H1 (cell line): ENCODE measurements around the gene DIAPH2. TPM values are rescaled to one million over a fixed set of nuclear protein-coding genes. Genes with fewer than 3 reads are reported as not detected.

Source experiments
- CTCF ChIA-PET: fragments of 300-600 bp; sonication (Branson Sonifier 250); formaldehyde crosslinking; loops from one replicate; lab custom pipeline; 2021; ENCODE audit not compliant: partially characterized antibody; lab: Charles Lee
- POLR2A ChIA-PET: fragments of 300-600 bp; sonication (Branson Sonifier 250); formaldehyde crosslinking; loops from one replicate; lab custom pipeline; 2021; ENCODE audit warnings: inconsistent platforms; ENCODE audit not compliant: partially characterized antibody; lab: Charles Lee
- DNase-seq, 2 experiments: peaks; one replicate each; pipeline versions ENCODE4 v3.0.0 to v3.0.0-alpha.2; 2010 to 2022; ENCODE audit warnings: low spot score in 2 of 2, low read depth in 1 of 2, mixed read lengths in 1 of 2
- FAIRE-seq: peaks from 2 replicates; lab custom pipeline; 2011; peaks lifted over from hg19 to GRCh38; lab: Jason Lieb, UNC
- H2AFZ ChIP-seq: 2 replicates; pipeline ENCODE4 v1.8.1; 2012; ENCODE audit warnings: low read length, inconsistent platforms
- H2AK5ac ChIP-seq: 2 replicates; pipeline ENCODE4 v1.6.1; 2013; ENCODE audit warnings: low read depth, low read length
- H2BK120ac ChIP-seq: replicated peaks from 2 replicates; pipeline ENCODE3; 2013; ENCODE audit warnings: low read depth, low read length, inconsistent platforms
- H2BK12ac ChIP-seq: 2 replicates; pipeline ENCODE4 v1.6.1; 2013; ENCODE audit warnings: low read depth, low read length
- H2BK15ac ChIP-seq: 2 replicates; pipeline ENCODE4 v1.6.1; 2013; ENCODE audit warnings: low read length
- H2BK20ac ChIP-seq: 2 replicates; pipeline ENCODE4 v1.6.1; 2013; ENCODE audit warnings: low read length
- H2BK5ac ChIP-seq: 2 replicates; pipeline ENCODE4 v1.6.1; 2013; ENCODE audit warnings: low read depth, low read length
- H3K14ac ChIP-seq: 2 replicates; pipeline ENCODE4 v1.6.1; 2013; ENCODE audit warnings: inconsistent platforms; ENCODE audit not compliant: insufficient read length
- H3K18ac ChIP-seq: 2 replicates; pipeline ENCODE4 v1.6.1; 2013; ENCODE audit warnings: low read length; ENCODE audit errors: extremely low read depth
- H3K23ac ChIP-seq: 2 replicates; pipeline ENCODE4 v1.6.1; 2013; ENCODE audit warnings: inconsistent platforms; ENCODE audit not compliant: insufficient read length
- H3K23me2 ChIP-seq: 2 replicates; pipeline ENCODE4 v1.6.1; 2013; ENCODE audit warnings: low read depth, low read length
- H3K27ac ChIP-seq: 2 replicates; pipeline ENCODE4 v1.6.1; 2011; ENCODE audit warnings: low read depth, low read length, inconsistent platforms
- H3K27me3 ChIP-seq, 4 experiments: replicated peaks in 1 of 4; 1 replicate in 1 of 4; 2 replicates in 3 of 4; pipeline versions ENCODE4 v1.6.1 to v1.8.1; 2011 to 2013; ENCODE audit warnings: low read length in 3 of 4, mild to moderate bottlenecking in 3 of 4, inconsistent platforms in 2 of 4, mixed read lengths in 2 of 4, moderate library complexity in 1 of 4; ENCODE audit not compliant: control insufficient read depth in 3 of 4, insufficient read depth in 3 of 4; ENCODE audit errors: extremely low read depth in 1 of 4
- H3K36me3 ChIP-seq, 4 experiments: 2 replicates each; pipeline versions ENCODE4 v1.6.1 to v1.8.1; 2011 to 2013; ENCODE audit warnings: mild to moderate bottlenecking in 4 of 4, low read length in 3 of 4, moderate library complexity in 2 of 4, control low read depth in 1 of 4, inconsistent platforms in 1 of 4; ENCODE audit not compliant: insufficient read depth in 4 of 4, control insufficient read depth in 2 of 4
- H3K4ac ChIP-seq: replicated peaks from 2 replicates; pipeline ENCODE3; 2013; ENCODE audit warnings: low read length, low read depth, mixed read lengths, inconsistent platforms; ENCODE audit not compliant: insufficient read length
- H3K4me1 ChIP-seq, 4 experiments: replicated peaks in 1 of 4; 1 replicate in 1 of 4; 2 replicates in 3 of 4; pipeline versions ENCODE4 v1.6.1 to v1.8.1; 2011 to 2013; ENCODE audit warnings: low read length in 3 of 4, inconsistent platforms in 2 of 4, mixed read lengths in 1 of 4; ENCODE audit not compliant: insufficient read depth in 4 of 4, control insufficient read depth in 3 of 4
- H3K4me2 ChIP-seq, 2 experiments: 2 replicates each; pipeline versions ENCODE4 v1.6.1 to v1.8.1; 2011 to 2013; ENCODE audit warnings: low read depth in 2 of 2, low read length in 2 of 2, control low read depth in 1 of 2, inconsistent platforms in 1 of 2, mild to moderate bottlenecking in 1 of 2; ENCODE audit not compliant: insufficient read depth in 1 of 2
- H3K4me3 ChIP-seq, 4 experiments: fragments of 200-600, 300-600 bp in 1 of 4; sonication (generic), shearing (Covaris generic), sonication (Bioruptor Twin) in 1 of 4; 2 replicates each; pipeline versions ENCODE4 v1.5.1 to v1.8.1; 2011 to 2016; ENCODE audit warnings: low read length in 4 of 4, low read depth in 3 of 4, control low read depth in 2 of 4, inconsistent platforms in 2 of 4, mild to moderate bottlenecking in 2 of 4, mixed read lengths in 1 of 4, moderate library complexity in 1 of 4; ENCODE audit not compliant: insufficient read depth in 2 of 4; ENCODE audit errors: extremely low read depth in 1 of 4
- H3K56ac ChIP-seq: replicated peaks from 2 replicates; pipeline ENCODE3; 2013; ENCODE audit warnings: low read depth, mild to moderate bottlenecking, mixed read lengths, low read length, inconsistent platforms; ENCODE audit not compliant: insufficient read length
- H3K79me1 ChIP-seq: 2 replicates; pipeline ENCODE4 v1.6.1; 2013; ENCODE audit warnings: low read depth, low read length, control low read depth
- H3K79me2 ChIP-seq, 2 experiments: 2 replicates each; pipeline versions ENCODE4 v1.6.1 to v1.8.1; 2012 to 2013; ENCODE audit warnings: low read length in 2 of 2, mild to moderate bottlenecking in 2 of 2, inconsistent platforms in 1 of 2; ENCODE audit not compliant: insufficient read depth in 2 of 2, control insufficient read depth in 1 of 2
- H3K9ac ChIP-seq, 4 experiments: replicated peaks in 1 of 4; 1 replicate in 1 of 4; 2 replicates in 3 of 4; pipeline versions ENCODE4 v1.6.1 to v1.8.1; 2011 to 2013; ENCODE audit warnings: low read depth in 3 of 4, low read length in 3 of 4, control low read depth in 2 of 4, mild to moderate bottlenecking in 2 of 4, moderate library complexity in 2 of 4, inconsistent platforms in 1 of 4; ENCODE audit errors: extremely low read depth in 1 of 4
- H3K9me3 ChIP-seq, 2 experiments: 2 replicates each; pipeline versions ENCODE4 v1.6.1 to v1.8.1; 2012 to 2013; ENCODE audit warnings: mild to moderate bottlenecking in 2 of 2, moderate library complexity in 2 of 2, control low read depth in 1 of 2, inconsistent platforms in 1 of 2, low read depth in 1 of 2, low read length in 1 of 2, mixed read lengths in 1 of 2; ENCODE audit not compliant: insufficient read depth in 2 of 2
- H4K20me1 ChIP-seq, 2 experiments: replicated peaks in 1 of 2; 2 replicates each; pipeline versions ENCODE3 to v1.8.1; 2011 to 2013; ENCODE audit warnings: inconsistent platforms in 2 of 2, low read length in 2 of 2, mild to moderate bottlenecking in 1 of 2; ENCODE audit not compliant: insufficient read depth in 2 of 2, control insufficient read depth in 1 of 2
- H4K5ac ChIP-seq: 2 replicates; pipeline ENCODE4 v1.6.1; 2013; ENCODE audit warnings: low read length, low read depth, mixed read lengths, inconsistent platforms; ENCODE audit not compliant: insufficient read length
- H4K8ac ChIP-seq: 2 replicates; pipeline ENCODE4 v1.8.0; 2013; ENCODE audit warnings: mild to moderate bottlenecking, moderate library complexity, low read length, inconsistent platforms; ENCODE audit not compliant: insufficient read depth; ENCODE audit errors: extremely low read depth
- H4K91ac ChIP-seq: replicated peaks from 2 replicates; pipeline ENCODE3; 2013; ENCODE audit warnings: low read length, mixed read lengths, inconsistent platforms; ENCODE audit not compliant: insufficient read length
- PHF8 ChIP-seq: fragments of 200-600 bp; sonication (generic); conservative IDR thresholded peaks from 2 replicates; pipeline ENCODE4 v1.7.1; 2012; ENCODE audit warnings: low read depth, mild to moderate bottlenecking, inconsistent platforms, low read length, moderate library complexity
- WGBS, 2 experiments: shearing (Covaris generic) in 1 of 2; methylation state at CpG; one replicate each; pipeline versions ENCODE4 v1.1.6 to v1.1.7; 2013 to 2015; ENCODE audit warnings: low lambda C conversion rate in 2 of 2, mixed read lengths in 2 of 2, inconsistent platforms in 1 of 2, low coverage in 1 of 2, missing lambda C conversion rate in 1 of 2; ENCODE audit not compliant: insufficient replicate concordance in 2 of 2, insufficient coverage in 1 of 2, insufficient read length in 1 of 2; ENCODE audit errors: extremely low coverage in 1 of 2, missing lambda C conversion rate in 1 of 2; 5-methylcytosine and 5-hydroxymethylcytosine counted together
- polyA plus RNA-seq, 7 experiments: library from polyadenylated mRNA; depleted of rRNA in 3 of 7; stranded (reverse) in 5 of 7; unstranded in 2 of 7; fragments of >200 nt in 5 of 7; fragments of 200-250 nt in 2 of 7; gene quantifications; 1 replicate in 5 of 7; 2 replicates in 1 of 7; 4 replicates in 1 of 7; pipeline versions ENCODE4 v1.2.1 to v1.2.3, GENCODE V29; 2011 to 2013; ENCODE audit warnings: missing spikeins in 2 of 7, mixed read lengths in 2 of 7
- total RNA-seq: library from RNA; stranded (reverse); fragmentation: NEBNext Ultra II Directional; extraction: Animal tissue kit (Norgen Biotek cat#: 25700); gene quantifications from 2 replicates; pipeline ENCODE4 v1.2.1, GENCODE V29; 2021

Gene DIAPH2
- total and polyA plus RNA-seq, 2 of the 8 experiments (the other 6 are each of a cell fraction or from before 2014, with no cell fraction given) = 4.4 to 24.3 TPM

- H3K4me1 ChIP-seq = no peaks in the 10 kb centered on the region; a peak in 1 of 7 replicates
- DNase-seq (no peak), FAIRE-seq (no peak)
- H4K91ac ChIP-seq = peak overlapping the region; percentile 91
- no peak overlapping the region for H3K23ac ChIP-seq
- H3K27me3 ChIP-seq = no peaks in the 10 kb centered on the region
- no peak overlapping the region for H2BK15ac ChIP-seq
- WGBS, 2 experiments = 28% methylated on average over 4 of the region's 4 CpGs; no CpG with 5 or more reads in 1 of the 2 experiments
- TF ChIP-seq PHF8 = no peak
- no peaks in the 10 kb centered on the region for H3K9me3 ChIP-seq
- H2BK120ac ChIP-seq = peak overlapping the region; percentile 28
- no peak overlapping the region for H2AK5ac ChIP-seq
- no peak overlapping the region for H4K8ac ChIP-seq
- H3K9ac ChIP-seq = peak overlapping the region; percentile 25 to 49 (median 39); a peak in 3 of 7 replicates
- no peak overlapping the region for H3K4ac ChIP-seq
- H2BK5ac ChIP-seq = peak overlapping the region; percentile 66; the same call in 1 of the 2 replicates
- H2BK20ac ChIP-seq = no peak overlapping the region
- CTCF ChIA-PET = interaction anchor here (0.6 kb wide), 1 partner anchor 32 kb away, joined by 5 read pairs; no protein-coding TSS in a partner anchor
- 0 out of 2 replicates have a peak, but pooled peaks cover 3% of the 10 kb centered on the region for H3K23me2 ChIP-seq
- H3K18ac ChIP-seq = no peak overlapping the region
- peak overlapping the region; percentile 39 to 91 (median 62) for H3K4me3 ChIP-seq
- no peak overlapping the region for H2AFZ ChIP-seq
- peak overlapping the region; percentile 39 for H3K56ac ChIP-seq
- peaks cover 0 to 9% (median 0%) of the 10 kb centered on the region in 4 experiments; a peak in 4 of 8 replicates for H3K36me3 ChIP-seq
- peak overlapping the region; percentile 43 for H4K5ac ChIP-seq
- peak overlapping the region; percentile 69 to 85 for H3K4me2 ChIP-seq
- peaks cover 5 to 53% of the 10 kb centered on the region in 2 experiments; a peak in 3 of 4 replicates for H3K79me2 ChIP-seq
- H3K14ac ChIP-seq = no peak overlapping the region
- POLR2A ChIA-PET = interaction anchor here (0.6 to 3.9 kb wide), 13 partner anchors 9 to 284 kb away, joined by 3 to 14 read pairs (median 4); no protein-coding TSS in a partner anchor
- H3K79me1 ChIP-seq = no peaks in the 10 kb centered on the region
- H4K20me1 ChIP-seq = no peaks in the 10 kb centered on the region
- H2BK12ac ChIP-seq = peak overlapping the region; percentile 27; the same call in 1 of the 2 replicates
- no peak overlapping the region; the same call in 1 of the 2 replicates for H3K27ac ChIP-seq
These were observed 626.6 kb downstream of the DIAPH2 start for GRCh38 chrX:97311066-97311778.
